Hepatocyte (in vitro differentiated cells): Measurements from ENCODE around the gene C1QTNF2. TPM values are rescaled to one million over a fixed set of nuclear protein-coding genes. Genes with fewer than 3 reads are reported as not detected.

Source experiments
- DNase-seq: peaks from one replicate; pipeline ENCODE4 v3.0.0-alpha.2; 2016; ENCODE audit warnings: low spot score
- H2AFZ ChIP-seq: fragments of 200-600 bp; sonication (generic); 2 replicates; pipeline ENCODE4 v1.6.0; 2016; ENCODE audit warnings: antibody characterized with exemption, mild to moderate bottlenecking
- H3K27ac ChIP-seq: fragments of 200-600 bp; sonication (generic); 2 replicates; pipeline ENCODE4 v1.5.1; 2016; ENCODE audit warnings: mild to moderate bottlenecking
- H3K27me3 ChIP-seq: fragments of 200-600 bp; sonication (generic); 2 replicates; pipeline ENCODE4 v1.6.1; 2016
- H3K36me3 ChIP-seq: fragments of 200-600 bp; sonication (generic); replicated peaks from 2 replicates; pipeline ENCODE4 v1.5.1; 2016; ENCODE audit warnings: low read depth; ENCODE audit not compliant: insufficient read depth
- H3K4me1 ChIP-seq: fragments of 200-600 bp; sonication (generic); 2 replicates; pipeline ENCODE4 v1.5.1; 2016; ENCODE audit warnings: mild to moderate bottlenecking, moderate library complexity; ENCODE audit not compliant: insufficient read depth
- H3K4me2 ChIP-seq: fragments of 200-600 bp; sonication (generic); 2 replicates; pipeline ENCODE4 v1.6.0; 2016
- H3K4me3 ChIP-seq: fragments of 200-600 bp; sonication (generic); 2 replicates; pipeline ENCODE4 v1.5.1; 2016; ENCODE audit warnings: mild to moderate bottlenecking
- H3K79me2 ChIP-seq: fragments of 200-600 bp; sonication (generic); 2 replicates; pipeline ENCODE4 v1.6.0; 2017; ENCODE audit warnings: mild to moderate bottlenecking
- H3K9me2 ChIP-seq: fragments of 200-600 bp; sonication (generic); replicated peaks from 2 replicates; pipeline ENCODE4 v1.6.0; 2017; ENCODE audit warnings: mild to moderate bottlenecking; ENCODE audit not compliant: insufficient read depth
- H3K9me3 ChIP-seq: fragments of 200-600 bp; sonication (generic); 2 replicates; pipeline ENCODE4 v1.5.1; 2016; ENCODE audit warnings: low read depth, mild to moderate bottlenecking
- H4K20me1 ChIP-seq: fragments of 200-600 bp; sonication (generic); 2 replicates; pipeline ENCODE4 v1.6.0; 2016; ENCODE audit warnings: mild to moderate bottlenecking; ENCODE audit not compliant: insufficient read depth, poor library complexity, severe bottlenecking
- CTCF ChIP-seq: fragments of 200-600 bp; sonication (generic); IDR thresholded peaks from 2 replicates; pipeline ENCODE4 v1.5.1; 2016; ENCODE audit warnings: antibody characterized with exemption, mild to moderate bottlenecking; ENCODE audit not compliant: poor library complexity
- EZH2 ChIP-seq: fragments of 200-600 bp; sonication (generic); IDR thresholded peaks from 2 replicates; pipeline ENCODE4 v1.6.1; 2016; ENCODE audit warnings: antibody characterized with exemption, mild to moderate bottlenecking, borderline replicate concordance
- EZH2phosphoT487 ChIP-seq: fragments of 200-600 bp; sonication (generic); IDR thresholded peaks from one replicate; pipeline ENCODE4 v1.6.1; 2018; ENCODE audit warnings: antibody characterized with exemption, mild to moderate bottlenecking, low read depth, moderate library complexity; ENCODE audit not compliant: unreplicated experiment, severe bottlenecking
- WGBS: methylation state at CpG from one replicate; pipeline ENCODE4 v1.1.6; 2016; ENCODE audit warnings: low lambda C conversion rate; ENCODE audit errors: missing lambda C conversion rate; 5-methylcytosine and 5-hydroxymethylcytosine counted together
- polyA plus RNA-seq: library from polyadenylated mRNA; unstranded; fragments of >200 nt; fragmentation: Nextera tagmentation; extraction: Ambion mirVana; gene quantifications from 2 replicates; pipeline ENCODE4 v1.2.1, GENCODE V29; 2016
- total RNA-seq: library from RNA; depleted of rRNA; stranded (reverse); fragments of >200 nt; gene quantifications from 2 replicates; pipeline ENCODE4 v1.2.3, GENCODE V29; 2014

C1QTNF2 gene
- total and polyA plus RNA-seq, 2 experiments from 2014 or later: 1.5 to 3.0 TPM

DNA sequence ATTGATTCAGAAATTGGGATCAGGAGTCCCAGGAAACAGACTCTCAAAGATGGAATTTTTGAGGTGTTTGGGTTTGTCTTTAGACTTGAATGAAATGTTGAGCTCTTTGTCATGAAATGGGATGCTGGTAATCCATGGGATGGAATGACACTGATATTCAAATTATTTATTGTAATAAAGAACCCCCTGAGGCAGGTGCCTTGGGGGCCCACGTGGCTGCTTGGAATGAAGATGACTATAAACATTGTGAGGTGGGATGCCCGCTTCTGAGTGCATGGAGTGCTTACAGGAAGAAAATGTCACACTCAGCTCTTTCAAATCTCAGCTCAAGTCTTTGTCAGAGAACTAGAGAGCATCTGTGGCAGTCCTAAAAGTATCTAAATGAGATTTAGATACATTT is 9.6 kb upstream of the C1QTNF2 start:
- Histone ChIP-seq H3K4me3 (no peak overlapping the region), H3K9me3 (no peaks in the 10 kb centered on the region), H3K4me1 (no peaks in the 10 kb centered on the region), H3K36me3 (no peaks in the 10 kb centered on the region), H3K9me2 (no peaks in the 10 kb centered on the region), H3K27ac (no peak overlapping the region), H3K27me3 (peaks cover 6% of the 10 kb centered on the region), H3K4me2 (no peak overlapping the region), H4K20me1 (no peaks in the 10 kb centered on the region), H2AFZ (no peak overlapping the region), H3K79me2 (no peaks in the 10 kb centered on the region)
- TF ChIP-seq CTCF (no peak), EZH2phosphoT487 (no peak), EZH2 (no peak)
- DNase-seq: no peak
- WGBS: 75% methylated on average over 2 of the region's 2 CpGs

DNA sequence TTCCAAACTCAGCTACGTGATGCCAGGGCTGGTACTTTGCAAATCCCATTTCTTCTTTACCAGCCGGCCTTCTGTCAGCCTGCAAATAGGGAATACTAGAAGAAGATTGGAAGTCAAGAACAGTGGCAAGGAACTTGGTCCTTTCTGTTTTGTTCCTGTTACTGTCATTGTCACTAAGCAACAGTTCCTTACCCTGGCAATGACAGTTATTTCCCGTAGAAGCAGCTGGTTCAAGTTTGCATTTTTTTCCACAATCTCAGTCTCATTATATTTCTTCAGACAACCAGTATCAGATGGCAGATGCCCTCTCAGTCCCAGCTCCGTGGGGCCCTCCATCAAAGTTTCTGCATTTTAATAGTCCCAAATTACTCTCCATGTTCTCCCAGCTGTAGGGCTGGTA is 9.1 kb upstream of the C1QTNF2 start:
- Histone ChIP-seq H3K79me2 (no peaks in the 10 kb centered on the region), H3K9me3 (no peaks in the 10 kb centered on the region), H3K4me2 (no peak overlapping the region), H3K4me1 (no peaks in the 10 kb centered on the region), H3K36me3 (no peaks in the 10 kb centered on the region), H3K4me3 (no peak overlapping the region), H3K9me2 (no peaks in the 10 kb centered on the region), H2AFZ (no peak overlapping the region), H3K27me3 (peaks cover 10% of the 10 kb centered on the region), H3K27ac (no peak overlapping the region), H4K20me1 (no peaks in the 10 kb centered on the region)
- WGBS: 67% methylated on average over 4 of the region's 4 CpGs
- TF ChIP-seq EZH2 (no peak), CTCF (no peak), EZH2phosphoT487 (no peak)
- no peak for DNase-seq

DNA sequence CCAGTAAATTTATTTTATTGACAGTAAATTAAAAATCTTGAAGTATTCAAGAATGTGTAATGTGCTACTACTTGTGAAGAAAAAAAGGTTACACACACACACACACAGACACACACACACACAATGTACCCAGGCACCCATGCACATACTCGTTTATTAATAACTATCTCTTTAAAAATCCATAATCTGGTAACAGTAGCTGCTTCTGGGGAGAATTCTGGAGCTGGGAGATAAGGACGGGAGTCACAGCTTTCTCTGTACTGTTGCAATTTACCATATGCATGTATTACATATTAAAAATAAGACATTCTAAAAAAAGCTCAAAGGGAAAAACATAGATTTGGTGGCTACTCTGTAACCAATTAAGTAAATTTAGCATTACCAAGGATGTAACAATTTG is 7.9 kb upstream of the C1QTNF2 start:
- no peaks in the 10 kb centered on the region for H3K9me3 ChIP-seq
- no peaks in the 10 kb centered on the region for H4K20me1 ChIP-seq
- H2AFZ ChIP-seq: no peak overlapping the region
- H3K4me1 ChIP-seq: no peaks in the 10 kb centered on the region
- H3K27me3 ChIP-seq: peaks cover 19% of the 10 kb centered on the region
- no peak overlapping the region for H3K27ac ChIP-seq
- H3K36me3 ChIP-seq: no peaks in the 10 kb centered on the region
- no peak overlapping the region for H3K4me2 ChIP-seq
- no peak for TF ChIP-seq EZH2phosphoT487
- TF ChIP-seq CTCF: no peak
- TF ChIP-seq EZH2: no peak
- no peaks in the 10 kb centered on the region for H3K79me2 ChIP-seq
- H3K9me2 ChIP-seq: no peaks in the 10 kb centered on the region
- no peak overlapping the region for H3K4me3 ChIP-seq
- DNase-seq: no peak
- 61% methylated on average over 2 of the region's 2 CpGs for WGBS

DNA sequence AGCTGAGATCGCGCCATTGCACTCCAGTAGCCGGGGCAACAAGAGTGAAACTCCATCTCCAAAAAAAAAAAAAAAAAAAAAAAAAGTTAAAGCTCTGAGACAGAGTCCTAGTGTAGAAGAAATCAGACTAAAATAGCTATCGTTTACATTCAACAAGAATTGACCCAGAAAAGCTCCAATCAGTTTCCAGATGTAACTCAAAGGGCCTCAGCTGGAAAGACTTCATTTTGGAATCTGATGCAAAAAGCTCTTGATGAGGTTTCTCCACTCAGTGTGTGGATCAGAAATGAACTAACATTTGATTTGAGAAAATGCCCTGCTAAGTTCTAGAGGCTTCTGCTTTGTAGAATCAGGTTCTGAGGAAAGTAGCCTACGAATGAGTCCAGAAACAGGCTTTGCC is 7.2 kb upstream of the C1QTNF2 start:
- Histone ChIP-seq H3K9me3 (no peaks in the 10 kb centered on the region), H3K9me2 (no peaks in the 10 kb centered on the region), H3K36me3 (no peaks in the 10 kb centered on the region), H4K20me1 (no peaks in the 10 kb centered on the region), H3K27ac (no peak overlapping the region), H3K4me3 (no peak overlapping the region), H3K4me2 (no peak overlapping the region), H2AFZ (no peak overlapping the region), H3K79me2 (no peaks in the 10 kb centered on the region), H3K4me1 (no peaks in the 10 kb centered on the region), H3K27me3 (peaks cover 19% of the 10 kb centered on the region)
- DNase-seq: no peak
- no peak for TF ChIP-seq CTCF
- TF ChIP-seq EZH2: no peak
- TF ChIP-seq EZH2phosphoT487: no peak
- WGBS: 92% methylated on average over 5 of the region's 5 CpGs
